Measurements from ENCODE around the gene PDGFD. TPM values are rescaled to one million over a fixed set of nuclear protein-coding genes. Genes with fewer than 3 reads are reported as not detected.

Gene PDGFD
- polyA plus RNA-seq, 1 of the 3 experiments (the other 2 are of a cell fraction): 4.8 TPM

- H3K9me2 ChIP-seq: no peaks in the 10 kb centered on the region
- H3K9ac ChIP-seq: no peak overlapping the region
- H3K4me2 ChIP-seq: no peak overlapping the region
- no peak for DNase-seq
- H3K36me3 ChIP-seq (replicated peaks in 1 of 2; ENCODE audit: control insufficient read depth in 1 of 2, insufficient read depth in 2 of 2, low read length in 1 of 2): no peaks in the 10 kb centered on the region
- ChIA-PET CTCF (no interaction called here), POLR2A (no interaction called here)
- no peak overlapping the region for H3K27ac ChIP-seq (ENCODE audit: low read depth in 2 of 2, low read length in 1 of 2)
- 91% methylated on average over 18 of the region's 21 CpGs for WGBS (ENCODE audit: low lambda C conversion rate)
- H4K20me1 ChIP-seq (ENCODE audit: insufficient read depth): no peaks in the 10 kb centered on the region
- H3F3A ChIP-seq (replicated peaks; ENCODE audit: insufficient read depth): no peaks in the 10 kb centered on the region
- no peaks in the 10 kb centered on the region for H3K9me3 ChIP-seq
- H3K27me3 ChIP-seq (ENCODE audit: insufficient read depth): no peaks in the 10 kb centered on the region
- TF ChIP-seq ZBTB33 (IDR thresholded peaks at IDR 0.05; ENCODE audit: borderline replicate concordance, low read depth) (no peak), FOXJ3 (CRISPR knock-in tag; IDR thresholded peaks at IDR 0.05) (no peak)
- TF ChIP-seq, protein P1, sequence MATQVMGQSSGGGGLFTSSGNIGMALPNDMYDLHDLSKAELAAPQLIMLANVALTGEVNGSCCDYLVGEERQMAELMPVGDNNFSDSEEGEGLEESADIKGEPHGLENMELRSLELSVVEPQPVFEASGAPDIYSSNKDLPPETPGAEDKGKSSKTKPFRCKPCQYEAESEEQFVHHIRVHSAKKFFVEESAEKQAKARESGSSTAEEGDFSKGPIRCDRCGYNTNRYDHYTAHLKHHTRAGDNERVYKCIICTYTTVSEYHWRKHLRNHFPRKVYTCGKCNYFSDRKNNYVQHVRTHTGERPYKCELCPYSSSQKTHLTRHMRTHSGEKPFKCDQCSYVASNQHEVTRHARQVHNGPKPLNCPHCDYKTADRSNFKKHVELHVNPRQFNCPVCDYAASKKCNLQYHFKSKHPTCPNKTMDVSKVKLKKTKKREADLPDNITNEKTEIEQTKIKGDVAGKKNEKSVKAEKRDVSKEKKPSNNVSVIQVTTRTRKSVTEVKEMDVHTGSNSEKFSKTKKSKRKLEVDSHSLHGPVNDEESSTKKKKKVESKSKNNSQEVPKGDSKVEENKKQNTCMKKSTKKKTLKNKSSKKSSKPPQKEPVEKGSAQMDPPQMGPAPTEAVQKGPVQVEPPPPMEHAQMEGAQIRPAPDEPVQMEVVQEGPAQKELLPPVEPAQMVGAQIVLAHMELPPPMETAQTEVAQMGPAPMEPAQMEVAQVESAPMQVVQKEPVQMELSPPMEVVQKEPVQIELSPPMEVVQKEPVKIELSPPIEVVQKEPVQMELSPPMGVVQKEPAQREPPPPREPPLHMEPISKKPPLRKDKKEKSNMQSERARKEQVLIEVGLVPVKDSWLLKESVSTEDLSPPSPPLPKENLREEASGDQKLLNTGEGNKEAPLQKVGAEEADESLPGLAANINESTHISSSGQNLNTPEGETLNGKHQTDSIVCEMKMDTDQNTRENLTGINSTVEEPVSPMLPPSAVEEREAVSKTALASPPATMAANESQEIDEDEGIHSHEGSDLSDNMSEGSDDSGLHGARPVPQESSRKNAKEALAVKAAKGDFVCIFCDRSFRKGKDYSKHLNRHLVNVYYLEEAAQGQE (IDR thresholded peaks at IDR 0.05; ENCODE audit: low read depth, low read length): peak; percentile 65; the same call in 1 of the 2 replicates
- peaks cover 0 to 6% of the 10 kb centered on the region in 2 experiments; a peak in 2 of 4 replicates for H3K4me1 ChIP-seq (ENCODE audit: control insufficient read depth in 1 of 2, insufficient read depth in 2 of 2, low read depth in 1 of 2, low read length in 1 of 2)
- no peak overlapping the region for H2AFZ ChIP-seq (ENCODE audit: low read depth)
- no peaks in the 10 kb centered on the region for H3K79me2 ChIP-seq (ENCODE audit: insufficient read depth)
- H3K4me3 ChIP-seq (ENCODE audit: low read depth in 2 of 2, low read length in 1 of 2): no peak overlapping the region
Measured at GRCh38 chr11:104036995-104037394, 127.0 kb downstream of the PDGFD start.

DNA sequence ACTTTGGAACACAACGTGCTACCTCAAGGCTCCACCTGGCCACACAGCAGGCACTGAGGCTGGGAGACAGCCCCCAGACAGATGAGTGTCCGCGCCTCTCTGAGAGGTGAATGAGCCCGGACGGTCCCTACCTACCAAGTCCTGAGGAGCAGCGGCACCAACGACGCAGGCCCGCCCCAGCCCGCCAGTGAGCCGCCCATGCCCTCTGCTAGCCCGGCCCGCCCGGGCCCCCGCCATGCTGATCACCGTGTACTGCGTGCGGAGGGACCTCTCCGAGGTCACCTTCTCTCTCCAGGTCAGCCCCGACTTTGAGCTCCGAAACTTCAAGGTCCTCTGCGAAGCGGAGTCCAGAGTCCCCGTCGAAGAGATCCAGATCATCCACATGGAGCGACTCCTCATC, 127.4 kb downstream of the PDGFD start, which contains the start of gene DDI1:
DDI1 (plus strand) TSS at position 53 of the 400 bp plus-strand sequence; CDS start at position 236, 183 bp downstream.
- H3K27ac ChIP-seq (ENCODE audit: low read depth in 2 of 2, low read length in 1 of 2): no peak within 1 kb of the TSS
- 91% methylated on average over 7 of the region's 26 CpGs for WGBS (ENCODE audit: low lambda C conversion rate)
- H3K27me3 ChIP-seq (ENCODE audit: insufficient read depth): no peaks in the 10 kb centered on the region
- no peak within 1 kb of the TSS for H3K4me3 ChIP-seq (ENCODE audit: low read depth in 2 of 2, low read length in 1 of 2)
- H3K36me3 ChIP-seq (replicated peaks in 1 of 2; ENCODE audit: control insufficient read depth in 1 of 2, insufficient read depth in 2 of 2, low read length in 1 of 2): no peaks in the 10 kb centered on the region
- H3K79me2 ChIP-seq (ENCODE audit: insufficient read depth): no peaks in the 10 kb centered on the region
- ChIA-PET POLR2A (no interaction called here), CTCF (no interaction called here)
- no peaks in the 10 kb centered on the region for H3F3A ChIP-seq (replicated peaks; ENCODE audit: insufficient read depth)
- H3K9me3 ChIP-seq: no peaks in the 10 kb centered on the region
- H4K20me1 ChIP-seq (ENCODE audit: insufficient read depth): no peaks in the 10 kb centered on the region
- peaks cover 0 to 6% of the 10 kb centered on the region in 2 experiments; a peak in 2 of 4 replicates for H3K4me1 ChIP-seq (ENCODE audit: control insufficient read depth in 1 of 2, insufficient read depth in 2 of 2, low read depth in 1 of 2, low read length in 1 of 2)
- H2AFZ ChIP-seq (ENCODE audit: low read depth): no peak within 1 kb of the TSS
- no peaks in the 10 kb centered on the region for H3K9me2 ChIP-seq
- no peak within 1 kb of the TSS for H3K4me2 ChIP-seq
- no peak within 1 kb of the TSS for H3K9ac ChIP-seq
- TF ChIP-seq NRF1 (IDR thresholded peaks at IDR 0.05; ENCODE audit: low read depth, low read length): no peak
- TF ChIP-seq PBX3 (IDR thresholded peaks at IDR 0.05): no peak
- no peak for TF ChIP-seq USF1 (IDR thresholded peaks at IDR 0.05; ENCODE audit: borderline replicate concordance, low read depth)
- TF ChIP-seq RXRA (IDR thresholded peaks at IDR 0.05; ENCODE audit: borderline replicate concordance, low read depth): no peak
- no peak for TF ChIP-seq GABPA (IDR thresholded peaks at IDR 0.05; ENCODE audit: low read depth)
- TF ChIP-seq CHD2 (IDR thresholded peaks at IDR 0.05; ENCODE audit: low read length, partially characterized antibody): no peak
- TF ChIP-seq TAF1 (IDR thresholded peaks at IDR 0.05; ENCODE audit: borderline replicate concordance, low read depth, low read length): no peak
- no peak for TF ChIP-seq SIN3A (IDR thresholded peaks at IDR 0.05; ENCODE audit: borderline replicate concordance, low read depth, low read length)
- no peak for TF ChIP-seq MEF2A (IDR thresholded peaks at IDR 0.05; ENCODE audit: borderline replicate concordance, low read depth)
- no peak for TF ChIP-seq JUND (IDR thresholded peaks at IDR 0.05)
- TF ChIP-seq FOSL2 (IDR thresholded peaks at IDR 0.05; ENCODE audit: borderline replicate concordance, low read depth): no peak
- TF ChIP-seq FOXJ3 (CRISPR knock-in tag; IDR thresholded peaks at IDR 0.05): no peak
- no peak for TF ChIP-seq TCF12 (IDR thresholded peaks at IDR 0.05)
- TF ChIP-seq RCOR1 (IDR thresholded peaks at IDR 0.05; ENCODE audit: low read length): no peak
- TF ChIP-seq, protein P2, sequence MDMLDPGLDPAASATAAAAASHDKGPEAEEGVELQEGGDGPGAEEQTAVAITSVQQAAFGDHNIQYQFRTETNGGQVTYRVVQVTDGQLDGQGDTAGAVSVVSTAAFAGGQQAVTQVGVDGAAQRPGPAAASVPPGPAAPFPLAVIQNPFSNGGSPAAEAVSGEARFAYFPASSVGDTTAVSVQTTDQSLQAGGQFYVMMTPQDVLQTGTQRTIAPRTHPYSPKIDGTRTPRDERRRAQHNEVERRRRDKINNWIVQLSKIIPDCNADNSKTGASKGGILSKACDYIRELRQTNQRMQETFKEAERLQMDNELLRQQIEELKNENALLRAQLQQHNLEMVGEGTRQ (IDR thresholded peaks at IDR 0.05; ENCODE audit: borderline replicate concordance, low read depth, low read length): no peak
- no peak for TF ChIP-seq EZH2phosphoT487 (IDR thresholded peaks at IDR 0.05; ENCODE audit: borderline replicate concordance, low read depth)
- no peak for TF ChIP-seq ELF1 (IDR thresholded peaks at IDR 0.05)
- peak; percentile 32 for DNase-seq
